Hepatic stellate cell (primary cell): ENCODE data around the gene LSM4.

Source experiments
- DNase-seq: peaks from one replicate; pipeline ENCODE4 v3.0.0; 2011; ENCODE audit warnings: low spot score

Gene LSM4

GRCh38 chr19:18274781-18275356 lies 48.0 kb downstream of the LSM4 start:
- peak; percentile 91 for DNase-seq

GRCh38 chr19:18274219-18274780 lies 48.6 kb downstream of the LSM4 start, which contains the start of gene IQCN:
IQCN (minus strand) TSS chr19:18274452; CDS start chr19:18269478, 4,974 bp downstream.
- no peak for DNase-seq

GRCh38 chr19:18273561-18274218 lies 49.2 kb downstream of the LSM4 start:
- DNase-seq, result no peak

GRCh38 chr19:18271433-18271841 lies 51.4 kb downstream of the LSM4 start:
- DNase-seq, result no peak

GRCh38 chr19:18270326-18270725 lies 52.5 kb downstream of the LSM4 start:
- DNase-seq, result no peak

GRCh38 chr19:18269070-18269723 lies 53.7 kb downstream of the LSM4 start:
- DNase-seq, result no peak

GRCh38 chr19:18266771-18267686 lies 55.8 kb downstream of the LSM4 start:
- no peak for DNase-seq

- no peak for DNase-seq
These were observed 57.3 kb downstream of the LSM4 start for GRCh38 chr19:18265582-18265981.

GRCh38 chr19:18264971-18265540 lies 57.8 kb downstream of the LSM4 start:
- no peak for DNase-seq

GRCh38 chr19:18264137-18264854 lies 58.6 kb downstream of the LSM4 start:
- no peak for DNase-seq

GRCh38 chr19:18263324-18264136 lies 59.3 kb downstream of the LSM4 start:
- no peak for DNase-seq

GRCh38 chr19:18262917-18263316 lies 60.0 kb downstream of the LSM4 start:
- peak; percentile 76 for DNase-seq

GRCh38 chr19:18262144-18262543 lies 60.7 kb downstream of the LSM4 start:
- DNase-seq, result no peak

GRCh38 chr19:18261474-18261873 lies 61.4 kb downstream of the LSM4 start:
- no peak for DNase-seq

- DNase-seq, result peak; percentile 48
These were observed 63.0 kb downstream of the LSM4 start for GRCh38 chr19:18259893-18260292.

- DNase-seq, result no peak
These were observed 65.1 kb downstream of the LSM4 start for GRCh38 chr19:18257503-18258470.
